IMR-90 (cell line): ENCODE measurements around the gene MAPKAPK5. TPM values are rescaled to one million over a fixed set of nuclear protein-coding genes. Genes with fewer than 3 reads are reported as not detected.

ENCODE experiments used
- ATAC-seq: fragments of 200-7000 bp; cut with Tn5 transposase; 2 replicates; pipeline ENCODE4 v1.9.1; 2020; ENCODE audit warnings: low read depth, mild to moderate bottlenecking, moderate library complexity
- BruUV-seq: library from RNA; stranded (reverse); fragments of 400-500 nt; replicated peaks from 2 replicates; lab custom pipeline; 2021; lab: Mats Ljungman, UMichigan
- CTCF ChIA-PET: fragments of 300-600 bp; formaldehyde crosslinking; extraction: SDS; loops from one replicate; lab custom pipeline; 2021; ENCODE audit warnings: antibody characterized with exemption; lab: Yijun Ruan, JAX
- POLR2A ChIA-PET: fragments of 300-600 bp; sonication (Branson Sonifier 250); formaldehyde crosslinking; loops from one replicate; lab custom pipeline; 2022; ENCODE audit warnings: antibody characterized with exemption; ENCODE audit not compliant: unreplicated experiment; lab: Charles Lee
- DNase-seq: peaks from one replicate; pipeline ENCODE4 v3.0.0; 2013
- H2AFZ ChIP-seq: replicated peaks from 2 replicates; pipeline ENCODE3; 2013; ENCODE audit warnings: low read length, mild to moderate bottlenecking; ENCODE audit not compliant: poor library complexity
- H2AK5ac ChIP-seq: 2 replicates; pipeline ENCODE4 v1.6.1; 2013; ENCODE audit warnings: low read depth, low read length, inconsistent platforms
- H2AK9ac ChIP-seq: replicated peaks from 2 replicates; pipeline ENCODE3; 2013; ENCODE audit warnings: mild to moderate bottlenecking, low read depth, low read length, moderate library complexity; ENCODE audit not compliant: poor library complexity
- H2BK120ac ChIP-seq: 2 replicates; pipeline ENCODE4 v1.6.1; 2013; ENCODE audit warnings: low read depth, low read length, inconsistent platforms
- H2BK15ac ChIP-seq: 3 replicates; pipeline ENCODE4 v1.6.1; 2013; ENCODE audit warnings: low read depth, low read length, inconsistent platforms
- H2BK20ac ChIP-seq: 2 replicates; pipeline ENCODE4 v1.6.1; 2013; ENCODE audit warnings: low read depth, mild to moderate bottlenecking, inconsistent platforms, low read length, moderate library complexity
- H2BK5ac ChIP-seq: 2 replicates; pipeline ENCODE4 v1.6.1; 2013; ENCODE audit warnings: mild to moderate bottlenecking, low read depth, low read length, inconsistent platforms; ENCODE audit not compliant: poor library complexity, severe bottlenecking
- H3K14ac ChIP-seq: replicated peaks from 2 replicates; pipeline ENCODE4 v1.6.1; 2013; ENCODE audit warnings: low read depth, low read length, inconsistent platforms
- H3K18ac ChIP-seq: 2 replicates; pipeline ENCODE4 v1.6.1; 2013; ENCODE audit warnings: low read depth, low read length, control low read depth
- H3K23ac ChIP-seq: 2 replicates; pipeline ENCODE4 v1.6.1; 2013; ENCODE audit warnings: low read depth, low read length, inconsistent platforms
- H3K27ac ChIP-seq: 2 replicates; pipeline ENCODE4 v1.5.1; 2013; ENCODE audit warnings: mild to moderate bottlenecking, control low read depth, low read length; ENCODE audit not compliant: insufficient read depth
- H3K27me3 ChIP-seq: 2 replicates; pipeline ENCODE4 v1.6.1; 2013; ENCODE audit warnings: low read length; ENCODE audit not compliant: control insufficient read depth, insufficient read depth
- H3K36me3 ChIP-seq: 2 replicates; pipeline ENCODE4 v1.6.1; 2013; ENCODE audit warnings: low read length, mixed read lengths; ENCODE audit not compliant: control insufficient read depth, insufficient read depth
- H3K4ac ChIP-seq: 2 replicates; pipeline ENCODE4 v1.6.1; 2013; ENCODE audit warnings: low read depth, low read length, inconsistent platforms
- H3K4me1 ChIP-seq: 2 replicates; pipeline ENCODE4 v1.6.1; 2013; ENCODE audit warnings: low read length, mixed read lengths; ENCODE audit not compliant: control insufficient read depth, insufficient read depth
- H3K4me2 ChIP-seq: 2 replicates; pipeline ENCODE4 v1.6.1; 2013; ENCODE audit warnings: low read depth, mild to moderate bottlenecking, control low read depth, low read length, moderate library complexity
- H3K4me3 ChIP-seq: 2 replicates; pipeline ENCODE4 v1.5.1; 2013; ENCODE audit warnings: low read depth, mild to moderate bottlenecking, control low read depth, low read length, moderate library complexity; ENCODE audit not compliant: insufficient read depth
- H3K56ac ChIP-seq: 2 replicates; pipeline ENCODE4 v1.6.1; 2013; ENCODE audit warnings: low read length, inconsistent platforms; ENCODE audit not compliant: insufficient read depth; ENCODE audit errors: extremely low read depth
- H3K79me1 ChIP-seq, 2 experiments: 2 replicates each; pipeline ENCODE4 v1.6.1; 2013; ENCODE audit warnings: low read length in 2 of 2, inconsistent platforms in 1 of 2, low read depth in 1 of 2
- H3K9ac ChIP-seq: 2 replicates; pipeline ENCODE4 v1.6.1; 2013; ENCODE audit warnings: low read depth, low read length, control low read depth
- H3K9me1 ChIP-seq: 2 replicates; pipeline ENCODE4 v1.6.1; 2013; ENCODE audit warnings: low read length, inconsistent platforms; ENCODE audit not compliant: insufficient read depth
- H3K9me3 ChIP-seq: 2 replicates; pipeline ENCODE4 v1.6.1; 2013; ENCODE audit warnings: low read length; ENCODE audit not compliant: control insufficient read depth, insufficient read depth
- H4K20me1 ChIP-seq: 2 replicates; pipeline ENCODE4 v1.6.1; 2013; ENCODE audit warnings: low read length, inconsistent platforms; ENCODE audit not compliant: insufficient read depth
- H4K5ac ChIP-seq: 2 replicates; pipeline ENCODE4 v1.6.1; 2013; ENCODE audit warnings: mild to moderate bottlenecking, low read depth, low read length, control low read depth
- H4K8ac ChIP-seq, 2 experiments: 2 replicates each; pipeline ENCODE4 v1.6.1; 2013; ENCODE audit warnings: low read depth in 2 of 2, low read length in 2 of 2, control low read depth in 1 of 2, inconsistent platforms in 1 of 2
- H4K91ac ChIP-seq: 2 replicates; pipeline ENCODE4 v1.6.1; 2013; ENCODE audit warnings: low read depth, low read length, inconsistent platforms; ENCODE audit not compliant: insufficient read depth
- CEBPB ChIP-seq: IDR thresholded peaks from 2 replicates; pipeline ENCODE4 v1.6.1; 2012; ENCODE audit warnings: low read depth, low read length, improper control_type of control experiment
- MXI1 ChIP-seq: IDR thresholded peaks from 2 replicates; pipeline ENCODE4 v1.6.1; 2012; ENCODE audit warnings: low read depth, mild to moderate bottlenecking, low read length, moderate library complexity, borderline replicate concordance
- POLR2A ChIP-seq: IDR thresholded peaks from 2 replicates; pipeline ENCODE4 v1.6.1; 2012; ENCODE audit warnings: mild to moderate bottlenecking, low read depth, low read length
- RAD21 ChIP-seq: IDR thresholded peaks from 2 replicates; pipeline ENCODE4 v1.6.1; 2012; ENCODE audit warnings: low read length, improper control_type of control experiment
- USF2 ChIP-seq: fragments of 150-350 bp; IDR thresholded peaks from 2 replicates; pipeline ENCODE4 v1.6.1; 2017; ENCODE audit warnings: mild to moderate bottlenecking, antibody characterized with exemption, low read length, low read depth
- WGBS, 2 experiments: methylation state at CpG; one replicate each; pipeline versions ENCODE4 v1.1.5 to v1.1.7; 2013; ENCODE audit warnings: missing lambda C conversion rate in 2 of 2; ENCODE audit not compliant: insufficient read length in 1 of 2; ENCODE audit errors: extremely low coverage in 2 of 2; 5-methylcytosine and 5-hydroxymethylcytosine counted together
- dilution Hi-C: fragments of 300-500 bp; cut with HindIII; formaldehyde crosslinking; loops from one replicate; pipeline ENCODE4 v1.14.3; 2018; ENCODE audit warnings: low sequenced_read_pairs; ENCODE audit not compliant: unreplicated experiment
- in situ Hi-C: fragments of 300-500 bp; cut with MboI; formaldehyde crosslinking; loops from 3 replicates; pipeline ENCODE4 v1.14.3; 2019; ENCODE audit warnings: low sequenced_read_pairs, inconsistent platforms, mixed read lengths
- intact Hi-C: fragments of 100-400 bp; cut with micrococcal nuclease; formaldehyde crosslinking; loops from 2 replicates; pipeline ENCODE4 v1.10.0; 2022
- polyA plus RNA-seq, 3 experiments: library from polyadenylated mRNA; depleted of rRNA; stranded (reverse); fragments of >200 nt; gene quantifications; 2 replicates each; pipeline ENCODE4 v1.2.3, GENCODE V29; 2012; ENCODE audit warnings: low replicate concordance in 1 of 3
- total RNA-seq: library from RNA; depleted of rRNA; stranded (reverse); fragments of >200 nt; gene quantifications from 2 replicates; pipeline ENCODE4 v1.2.3, GENCODE V29; 2012

Gene MAPKAPK5
- total and polyA plus RNA-seq, 2 of the 4 experiments (the other 2 are of a cell fraction) = 35.0 to 44.6 TPM

- Histone ChIP-seq H2BK20ac (no peak overlapping the region), H2BK120ac (no peak overlapping the region), H3K79me1 (no peaks in the 10 kb centered on the region), H3K9me3 (no peaks in the 10 kb centered on the region), H3K23ac (no peak overlapping the region), H3K4me1 (no peaks in the 10 kb centered on the region), H3K27ac (no peak overlapping the region), H2AK5ac (no peak overlapping the region), H2BK5ac (no peak overlapping the region), H3K36me3 (no peaks in the 10 kb centered on the region), H3K4ac (no peak overlapping the region), H3K4me3 (no peak overlapping the region), H3K27me3 (no peaks in the 10 kb centered on the region), H3K56ac (no peak overlapping the region), H4K20me1 (no peaks in the 10 kb centered on the region), H3K9ac (no peak overlapping the region), H4K5ac (no peak overlapping the region), H2AFZ (no peak overlapping the region), H3K18ac (no peak overlapping the region), H4K91ac (no peak overlapping the region), H3K9me1 (no peaks in the 10 kb centered on the region), H4K8ac (no peak overlapping the region), H2AK9ac (no peak overlapping the region), H2BK15ac (no peak overlapping the region), H3K14ac (no peak overlapping the region), H3K4me2 (no peak overlapping the region)
- intact Hi-C loops (no loop called here), in situ Hi-C loops (no loop called here), dilution Hi-C loops (no loop called here)
- CTCF ChIA-PET = no interaction called here
- TF ChIP-seq MXI1 (no peak), CEBPB (no peak), POLR2A (no peak), USF2 (no peak), RAD21 (no peak)
- POLR2A ChIA-PET = no interaction called here
- no peak for DNase-seq
- ATAC-seq = no peak
- WGBS, 2 experiments = 100% methylated on average over 1 of the region's 5 CpGs; no CpG with 5 or more reads in 1 of the 2 experiments
- BruUV-seq = no TSS peak
These were observed 85.3 kb downstream of the MAPKAPK5 start for GRCh38 chr12:111927346-111927745.
